Cardiac fibroblast (primary cell): Measurements from ENCODE around the gene GMPPA.

Experiments
- DNase-seq, 2 donors: peaks; one replicate each; pipeline versions ENCODE4 v3.0.0 to v3.0.0-alpha.2; 2010; ENCODE audit warnings: low read depth in 2 of 2
- H3K4me3 ChIP-seq, 2 donors: replicated peaks in 1 of 2; 1 replicate in 1 of 2; 2 replicates in 1 of 2; pipeline ENCODE4 v1.5.1; 2011; ENCODE audit warnings: low read depth in 2 of 2, low read length in 2 of 2, mild to moderate bottlenecking in 2 of 2, moderate library complexity in 1 of 2
- TF ChIP-seq, protein P1 (sequence below): IDR thresholded peaks from one replicate; pipeline ENCODE4 v1.5.1; 2011; ENCODE audit warnings: low read depth, mild to moderate bottlenecking, low read length, inconsistent platforms

GMPPA gene

DNA sequence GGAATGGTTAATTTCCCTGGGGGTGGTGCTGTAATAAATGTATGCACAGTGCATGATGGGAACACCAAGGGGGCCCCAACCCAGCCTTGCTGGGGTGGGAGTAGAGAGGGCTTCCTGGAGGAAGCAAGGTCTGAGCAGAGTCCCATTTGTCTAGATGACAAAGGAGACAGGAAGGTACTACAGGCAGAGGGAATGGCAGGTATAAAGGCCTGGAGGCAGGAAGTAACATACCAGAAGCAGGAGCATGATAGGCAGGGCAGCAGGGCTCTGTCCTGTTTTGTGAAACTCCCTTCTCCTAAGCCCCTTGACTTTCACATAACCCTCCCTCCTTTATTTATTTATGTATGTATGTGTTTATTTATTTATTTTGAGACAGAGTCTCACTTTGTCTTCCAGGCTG, 3.9 kb downstream of the GMPPA start:
- H3K4me3 ChIP-seq = no peak overlapping the region
- TF ChIP-seq, protein P1, sequence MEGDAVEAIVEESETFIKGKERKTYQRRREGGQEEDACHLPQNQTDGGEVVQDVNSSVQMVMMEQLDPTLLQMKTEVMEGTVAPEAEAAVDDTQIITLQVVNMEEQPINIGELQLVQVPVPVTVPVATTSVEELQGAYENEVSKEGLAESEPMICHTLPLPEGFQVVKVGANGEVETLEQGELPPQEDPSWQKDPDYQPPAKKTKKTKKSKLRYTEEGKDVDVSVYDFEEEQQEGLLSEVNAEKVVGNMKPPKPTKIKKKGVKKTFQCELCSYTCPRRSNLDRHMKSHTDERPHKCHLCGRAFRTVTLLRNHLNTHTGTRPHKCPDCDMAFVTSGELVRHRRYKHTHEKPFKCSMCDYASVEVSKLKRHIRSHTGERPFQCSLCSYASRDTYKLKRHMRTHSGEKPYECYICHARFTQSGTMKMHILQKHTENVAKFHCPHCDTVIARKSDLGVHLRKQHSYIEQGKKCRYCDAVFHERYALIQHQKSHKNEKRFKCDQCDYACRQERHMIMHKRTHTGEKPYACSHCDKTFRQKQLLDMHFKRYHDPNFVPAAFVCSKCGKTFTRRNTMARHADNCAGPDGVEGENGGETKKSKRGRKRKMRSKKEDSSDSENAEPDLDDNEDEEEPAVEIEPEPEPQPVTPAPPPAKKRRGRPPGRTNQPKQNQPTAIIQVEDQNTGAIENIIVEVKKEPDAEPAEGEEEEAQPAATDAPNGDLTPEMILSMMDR = no peak
- DNase-seq = no peak

DNA sequence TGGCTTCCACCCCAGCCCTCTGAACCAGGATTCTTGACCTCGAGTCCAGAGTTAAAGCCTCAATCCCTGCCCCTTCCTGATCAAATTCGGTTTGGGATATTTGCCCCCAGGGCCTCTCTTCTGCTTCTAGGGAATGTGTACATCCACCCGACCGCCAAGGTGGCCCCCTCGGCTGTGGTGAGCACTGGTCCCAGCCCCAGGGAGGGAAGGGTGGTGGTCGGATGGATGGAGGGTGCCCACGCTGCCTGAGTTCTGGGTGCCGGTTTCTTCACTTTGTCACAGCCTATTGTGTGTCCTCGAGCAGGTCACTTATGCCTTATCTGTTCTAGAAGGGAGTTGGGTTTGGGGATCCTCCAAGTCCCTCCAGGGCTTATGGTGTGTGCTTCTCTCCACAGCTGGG, 6.9 kb downstream of the GMPPA start:
- DNase-seq = no peak
- TF ChIP-seq, protein P1 = no peak
- H3K4me3 ChIP-seq = no peak overlapping the region

DNA sequence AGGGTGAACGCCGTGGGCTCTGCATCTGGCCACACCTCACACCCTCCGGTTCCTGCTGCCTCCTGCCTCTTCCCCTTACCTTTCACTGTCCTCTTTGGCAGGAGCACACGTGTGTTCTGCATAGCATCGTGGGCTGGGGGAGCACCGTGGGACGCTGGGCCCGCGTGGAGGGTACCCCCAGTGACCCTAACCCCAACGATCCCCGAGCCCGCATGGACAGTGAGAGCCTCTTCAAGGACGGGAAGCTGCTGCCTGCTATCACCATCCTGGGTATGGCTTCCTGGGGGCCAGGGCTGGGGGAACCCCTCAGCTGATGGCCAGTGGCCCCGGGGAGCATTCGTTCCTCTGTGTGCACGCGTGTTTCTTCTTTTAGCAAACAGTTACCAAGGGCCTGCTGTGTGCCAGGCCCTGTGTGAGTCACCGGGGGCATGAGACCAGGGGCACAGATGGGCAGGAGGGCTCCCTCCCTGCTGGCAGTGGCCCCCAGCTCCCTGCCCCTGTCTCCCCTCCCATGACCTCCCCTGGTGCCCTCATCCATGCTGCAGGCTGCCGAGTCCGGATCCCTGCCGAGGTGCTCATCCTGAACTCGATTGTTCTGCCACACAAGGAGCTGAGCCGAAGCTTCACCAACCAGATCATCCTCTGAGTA, 7.6 kb downstream of the GMPPA start:
- H3K4me3 ChIP-seq = no peak overlapping the region
- no peak for DNase-seq
- TF ChIP-seq, protein P1 = no peak

DNA sequence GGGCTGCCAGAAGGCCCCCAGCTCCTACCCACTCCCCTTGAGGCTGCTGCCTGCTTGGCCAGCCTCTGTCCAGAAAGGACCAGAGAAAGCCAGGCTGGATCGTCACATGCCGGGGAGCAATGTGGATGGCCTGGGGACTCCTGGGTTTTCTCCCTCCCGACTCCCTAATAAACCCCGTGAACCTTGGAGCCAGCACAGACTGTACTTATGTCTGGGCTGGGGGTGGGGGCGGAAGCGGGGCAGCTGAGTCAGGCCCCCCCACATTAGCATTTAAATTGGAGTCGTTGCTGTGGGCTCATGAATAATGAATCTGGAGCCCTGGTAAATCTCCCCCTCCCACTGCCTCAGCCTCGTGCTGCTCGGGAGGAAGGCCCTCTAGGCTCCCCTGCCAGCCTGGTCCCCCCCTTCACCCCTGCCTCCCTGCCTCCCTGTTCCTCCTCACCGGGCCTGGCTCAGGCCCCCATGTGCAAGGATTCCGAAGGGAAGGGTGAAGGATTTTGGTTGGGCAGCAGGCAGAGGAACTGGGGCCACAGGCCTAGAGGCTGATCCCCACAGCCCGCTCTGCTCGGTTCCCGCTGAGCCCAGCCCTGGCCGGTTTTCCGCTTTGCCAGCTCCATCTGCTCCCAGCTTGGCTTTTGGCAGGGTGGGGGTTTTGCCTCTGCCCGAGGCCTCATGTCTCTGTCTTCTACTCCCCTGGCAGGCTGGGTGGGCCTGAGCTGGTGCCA, 8.3 kb downstream of the GMPPA start:
- DNase-seq = no peak

DNA sequence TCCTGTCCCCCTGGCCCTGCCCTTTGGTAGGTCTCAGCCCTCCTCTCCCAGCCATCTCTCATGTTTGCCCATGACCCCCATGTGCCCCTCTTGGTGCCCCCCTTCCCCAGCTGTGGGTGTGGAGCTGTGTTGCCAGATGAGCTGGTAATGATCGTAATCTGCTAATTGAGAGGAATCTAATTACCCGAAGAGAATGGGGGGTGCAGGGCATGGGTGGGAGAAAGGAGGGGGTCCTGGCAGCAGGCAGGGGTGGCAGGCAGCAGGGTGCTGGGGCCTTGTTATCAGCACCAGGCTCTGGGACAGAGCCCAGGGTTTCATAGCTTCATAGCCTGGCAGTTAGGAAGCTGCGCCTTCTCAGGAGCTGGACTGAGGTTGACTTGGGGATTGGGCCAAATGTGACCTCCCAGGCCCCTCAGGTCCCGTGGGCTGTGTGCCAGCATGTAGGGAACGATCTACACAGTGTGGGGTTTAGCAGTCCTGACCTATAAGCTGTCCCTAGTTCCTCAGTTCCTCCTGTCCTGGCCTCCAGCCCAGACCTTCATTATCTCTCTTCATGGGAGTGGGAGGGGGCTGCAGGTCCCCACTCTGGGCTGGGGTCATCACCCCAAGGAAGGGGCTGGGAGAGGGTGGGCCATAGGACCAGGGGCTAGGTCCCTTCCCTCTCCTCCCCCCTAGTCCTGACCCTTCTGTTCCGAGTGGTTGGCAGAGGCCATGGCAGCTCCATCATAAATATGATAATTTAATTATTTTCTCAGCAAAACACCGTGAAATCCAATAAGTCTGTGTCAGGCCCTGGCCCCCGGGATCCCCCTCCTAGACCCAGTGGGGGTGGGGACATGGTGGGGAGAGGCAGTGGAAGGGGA, 9.1 kb downstream of the GMPPA start:
- no peak for DNase-seq
- TF ChIP-seq, protein P1 = no peak
- no peak overlapping the region for H3K4me3 ChIP-seq

More for the DNA sequence above, 8.3 kb downstream of the GMPPA start:
- TF ChIP-seq, protein P1 = no peak
- H3K4me3 ChIP-seq = no peak overlapping the region

DNA sequence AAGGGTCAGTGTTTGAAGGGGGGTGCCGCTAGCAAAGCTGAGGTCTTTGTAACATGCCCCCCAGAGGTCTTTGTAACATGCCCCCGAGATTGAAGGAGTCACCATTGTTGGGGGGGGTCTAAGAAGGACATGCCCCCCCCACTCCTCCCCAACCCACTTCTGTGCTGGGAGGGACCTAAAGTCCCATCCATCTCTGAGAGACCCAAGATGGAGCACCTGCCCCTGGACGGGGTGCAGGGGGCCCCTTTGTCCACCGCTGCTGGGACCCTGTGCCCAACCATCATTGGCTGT, 9.7 kb downstream of the GMPPA start:
- TF ChIP-seq, protein P1 = no peak
- no peak for DNase-seq
- no peak overlapping the region for H3K4me3 ChIP-seq
